ENCODE results near the gene RNF181. TPM values are rescaled to one million over a fixed set of nuclear protein-coding genes. Genes with fewer than 3 reads are reported as not detected.
A peak's percentile ranks its signal among the peaks of the same experiment; 100 is the strongest.
"Not testable (repeated sequence)": the region's sequence is repeated elsewhere in the genome, so short reads cannot be mapped to it uniquely, and the experiment has no call there.

RNF181 gene, protein sequence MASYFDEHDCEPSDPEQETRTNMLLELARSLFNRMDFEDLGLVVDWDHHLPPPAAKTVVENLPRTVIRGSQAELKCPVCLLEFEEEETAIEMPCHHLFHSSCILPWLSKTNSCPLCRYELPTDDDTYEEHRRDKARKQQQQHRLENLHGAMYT
- 100 to 1,000 TPM; 137 to 157 (median 139) TPM for polyA plus RNA-seq (ENCODE audit: insufficient read length in 4 of 4)

GRCh38 chr2:85595301-85596025 is at the start of gene RNF181:
Gene RNF181 (plus strand): TSS chr2:85595745. CDS start chr2:85595764, 19 bp downstream.
- DNase-seq (ENCODE audit: low read depth in 4 of 4, low spot score in 3 of 4): peak; percentile 89 to 96 (median 94)

- no peak for DNase-seq (ENCODE audit: low read depth in 4 of 4, low spot score in 3 of 4)
Observed at GRCh38 chr2:85545780-85546240, 49.7 kb upstream of the RNF181 start.

DNA sequence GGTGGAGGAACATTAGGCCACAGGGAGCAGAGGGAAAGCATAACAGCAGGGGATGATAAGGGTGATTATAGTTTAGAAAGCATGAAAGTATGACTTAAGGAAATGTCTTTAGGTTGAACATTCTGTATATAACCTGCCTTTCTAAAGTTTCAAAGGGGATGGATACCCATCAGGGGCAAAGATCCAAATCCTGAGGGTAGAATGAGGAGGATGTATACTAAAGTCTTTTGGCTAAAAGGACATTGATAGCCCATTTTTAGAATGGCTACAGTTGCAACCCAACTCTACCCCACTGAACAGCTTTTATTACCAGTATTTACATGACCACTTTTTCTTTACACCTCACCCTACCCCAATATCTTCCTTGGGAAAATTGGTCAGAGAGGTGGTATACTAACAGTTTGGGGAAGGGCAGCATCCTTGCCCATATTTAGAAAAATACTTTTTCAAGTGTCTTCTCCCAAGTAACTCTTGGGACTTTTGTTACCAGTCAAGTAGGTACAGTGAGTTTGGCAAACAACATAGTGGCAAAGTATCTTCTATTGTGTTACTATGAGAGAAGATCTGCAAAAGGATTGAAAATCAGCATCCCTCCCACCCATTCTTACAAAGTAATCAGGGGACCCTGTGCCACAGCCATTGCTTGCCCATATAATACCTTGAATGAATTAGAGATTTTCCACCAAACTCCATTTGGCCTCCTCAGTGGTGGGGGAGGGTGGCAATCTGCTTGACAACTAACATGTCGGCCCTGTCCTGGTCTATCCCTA is 48.3 kb upstream of the RNF181 start:
- DNase-seq (ENCODE audit: low read depth in 4 of 4, low spot score in 3 of 4): no peak

- no peak for DNase-seq (ENCODE audit: low read depth in 4 of 4, low spot score in 3 of 4)
Observed at GRCh38 chr2:85547859-85548607, 47.5 kb upstream of the RNF181 start.

DNA sequence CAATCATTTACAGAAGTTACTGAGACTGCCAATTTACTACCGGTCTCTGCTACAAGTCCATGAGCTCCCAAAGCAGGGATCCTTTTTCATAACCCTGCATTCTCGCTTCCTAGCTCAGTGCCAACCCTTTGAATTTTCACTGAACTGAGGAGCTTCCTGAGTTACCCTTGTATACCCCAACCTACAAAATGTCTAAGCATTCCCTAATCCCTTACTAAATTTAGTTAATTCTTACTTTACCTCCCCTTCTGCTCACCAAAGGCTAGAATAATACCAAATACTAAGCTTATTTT is 47.0 kb upstream of the RNF181 start:
- no peak for DNase-seq (ENCODE audit: low read depth in 4 of 4, low spot score in 3 of 4)

DNA sequence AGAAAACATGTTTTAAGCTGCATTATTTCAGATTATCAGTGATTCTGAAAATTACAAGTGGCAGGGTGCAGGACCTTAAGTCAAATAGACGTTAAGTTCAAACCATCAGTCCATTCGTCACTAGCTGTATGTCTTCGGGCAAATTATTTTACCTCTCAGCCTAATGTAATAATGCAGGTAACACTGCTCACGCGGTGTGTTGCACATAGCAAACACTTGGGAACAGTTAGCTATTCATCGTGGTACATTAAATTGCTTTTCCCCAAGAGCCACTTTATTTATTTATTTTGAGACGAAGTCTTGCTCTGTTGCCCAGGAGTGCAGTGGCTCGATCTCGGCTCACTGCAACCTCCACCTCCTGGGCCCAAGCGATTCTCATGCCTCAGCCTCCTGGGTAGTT is 46.5 kb upstream of the RNF181 start:
- DNase-seq (ENCODE audit: low read depth in 4 of 4, low spot score in 3 of 4): no peak

DNA sequence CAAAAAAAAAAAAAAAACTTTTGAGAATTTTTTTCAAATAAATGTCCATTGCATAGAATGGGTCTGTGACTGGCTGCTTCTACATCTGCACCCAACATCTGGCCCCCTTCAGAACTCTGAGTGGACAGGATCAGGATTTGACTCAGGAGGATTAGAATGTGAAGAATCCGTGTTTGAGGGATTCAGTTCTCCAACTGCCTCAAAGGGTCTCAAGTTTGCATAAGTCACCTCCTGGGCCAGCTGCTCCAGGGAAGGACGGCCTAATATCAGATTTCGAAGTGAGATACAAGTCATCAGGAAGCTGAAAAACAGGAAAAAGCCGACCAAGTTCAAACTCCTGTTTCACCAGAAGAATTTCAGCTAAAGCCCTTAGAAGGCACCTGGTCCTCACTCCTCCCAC is 45.7 kb upstream of the RNF181 start:
- DNase-seq (ENCODE audit: low read depth in 4 of 4, low spot score in 3 of 4): no peak

DNA sequence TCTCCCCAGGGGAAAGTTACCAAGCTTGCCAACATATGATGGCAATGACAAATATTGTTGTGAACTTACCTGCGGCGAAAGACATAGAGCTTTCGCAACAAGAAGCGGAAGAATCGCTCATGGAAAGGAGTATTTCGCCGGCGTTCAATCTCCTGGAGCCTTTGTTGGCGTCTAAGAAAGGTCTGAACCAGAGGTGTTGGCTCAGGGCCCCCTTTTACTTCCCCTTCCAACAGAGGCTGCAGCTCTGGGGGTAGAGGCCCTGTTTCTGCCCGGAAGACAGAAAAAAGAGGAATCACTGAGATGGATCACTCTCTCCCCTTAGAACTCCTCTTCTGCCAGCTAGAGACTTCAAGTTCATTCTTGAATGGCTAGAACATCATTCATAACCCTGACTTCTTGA is 45.1 kb upstream of the RNF181 start:
- DNase-seq (ENCODE audit: low read depth in 4 of 4, low spot score in 3 of 4): no peak

DNA sequence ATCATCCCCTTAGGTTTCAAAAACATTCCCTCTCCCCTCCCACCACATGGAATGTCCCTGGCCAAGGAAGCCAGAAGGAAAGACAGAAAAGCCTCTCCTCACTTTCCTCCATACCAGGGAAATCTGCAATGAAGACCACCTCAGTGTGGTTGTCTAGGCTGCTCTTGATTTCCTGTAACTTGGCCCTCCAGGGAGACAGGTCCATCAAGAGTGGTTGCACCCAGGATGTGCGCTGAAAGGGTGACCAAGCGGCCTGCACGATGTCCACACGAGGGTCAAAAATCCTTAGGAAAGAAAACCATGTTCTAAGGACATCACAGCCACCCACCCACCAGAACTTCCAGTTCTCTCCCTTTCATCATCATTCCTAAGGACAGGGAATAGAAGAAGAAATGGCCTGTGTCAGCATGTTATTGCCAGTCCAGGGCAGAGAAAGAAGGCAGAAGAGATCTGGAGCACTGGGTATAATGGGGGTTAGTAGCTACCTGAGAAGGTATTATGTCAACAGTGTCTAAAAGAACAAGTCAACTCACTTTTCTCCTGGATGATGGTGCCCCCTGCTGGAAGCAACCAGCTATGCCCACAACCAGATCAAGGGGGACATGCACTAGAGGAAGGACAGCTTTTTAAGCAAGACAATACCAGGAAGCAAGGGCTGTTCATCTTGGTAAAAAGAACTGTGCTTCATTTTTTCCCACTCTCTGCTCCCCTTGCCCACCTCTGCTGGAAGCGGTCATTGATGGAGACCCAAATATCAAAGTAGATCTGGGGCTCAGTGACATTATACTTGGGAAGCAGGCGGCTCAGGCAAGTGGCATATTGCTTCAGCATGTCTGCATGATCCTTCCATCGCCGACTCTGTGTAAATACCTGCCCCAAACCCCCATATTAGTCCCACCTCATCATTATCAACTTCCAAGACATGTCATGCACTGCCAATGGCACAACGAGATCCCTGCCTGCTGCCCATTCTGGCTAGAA is 43.6 kb upstream of the RNF181 start:
- peak; percentile 67 to 71 (median 70) for DNase-seq (ENCODE audit: low read depth in 4 of 4, low spot score in 3 of 4)

DNA sequence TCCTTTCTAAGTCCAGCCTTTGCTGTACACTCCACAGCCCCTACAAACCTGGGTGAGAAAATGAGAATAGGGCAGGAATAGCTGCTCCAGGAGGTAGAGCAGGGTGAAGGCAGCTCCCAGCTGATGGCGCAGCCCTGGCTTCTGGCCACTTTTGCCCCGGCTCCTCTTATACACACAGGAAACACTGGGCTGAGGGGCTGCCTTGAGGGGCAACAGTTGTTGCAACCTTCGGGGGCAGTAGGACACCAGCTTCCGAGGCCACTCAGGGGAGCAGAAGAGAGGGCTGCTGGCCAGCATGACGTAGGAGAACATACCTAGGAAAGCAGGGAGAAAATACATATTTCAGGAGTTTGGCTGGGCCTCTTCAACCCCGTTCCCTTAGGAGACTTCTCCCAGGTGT is 42.4 kb upstream of the RNF181 start:
- DNase-seq (ENCODE audit: low read depth in 4 of 4, low spot score in 3 of 4): no peak

- no peak for DNase-seq (ENCODE audit: low read depth in 4 of 4, low spot score in 3 of 4)
Observed at GRCh38 chr2:85554980-85555612, 40.4 kb upstream of the RNF181 start.

DNA sequence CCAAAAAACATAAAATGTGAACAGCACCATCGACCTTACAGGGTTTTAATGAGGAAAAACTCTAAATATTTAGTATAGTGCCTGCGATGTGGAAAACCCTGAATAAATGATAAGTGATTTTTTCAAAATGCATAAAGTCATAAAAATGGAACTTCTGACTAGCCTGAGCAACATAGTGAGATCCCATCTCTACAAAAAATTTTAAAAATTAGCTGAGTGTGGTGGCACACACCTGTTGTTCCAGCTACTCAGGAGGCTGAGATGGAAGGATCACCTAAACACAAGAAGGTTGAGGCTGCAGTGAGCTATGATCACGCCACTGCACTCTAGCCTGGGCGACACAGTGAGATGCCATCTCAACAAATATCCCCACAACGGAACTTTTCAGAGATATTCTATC is 38.4 kb upstream of the RNF181 start:
- DNase-seq (ENCODE audit: low read depth in 4 of 4, low spot score in 3 of 4): no peak

- no peak for DNase-seq (ENCODE audit: low read depth in 4 of 4, low spot score in 3 of 4)
Observed at GRCh38 chr2:85558160-85558559, 37.4 kb upstream of the RNF181 start.

- not testable (repeated sequence) for DNase-seq (ENCODE audit: low read depth in 4 of 4, low spot score in 3 of 4)
Observed at GRCh38 chr2:85560403-85560726, 35.2 kb upstream of the RNF181 start.

DNA sequence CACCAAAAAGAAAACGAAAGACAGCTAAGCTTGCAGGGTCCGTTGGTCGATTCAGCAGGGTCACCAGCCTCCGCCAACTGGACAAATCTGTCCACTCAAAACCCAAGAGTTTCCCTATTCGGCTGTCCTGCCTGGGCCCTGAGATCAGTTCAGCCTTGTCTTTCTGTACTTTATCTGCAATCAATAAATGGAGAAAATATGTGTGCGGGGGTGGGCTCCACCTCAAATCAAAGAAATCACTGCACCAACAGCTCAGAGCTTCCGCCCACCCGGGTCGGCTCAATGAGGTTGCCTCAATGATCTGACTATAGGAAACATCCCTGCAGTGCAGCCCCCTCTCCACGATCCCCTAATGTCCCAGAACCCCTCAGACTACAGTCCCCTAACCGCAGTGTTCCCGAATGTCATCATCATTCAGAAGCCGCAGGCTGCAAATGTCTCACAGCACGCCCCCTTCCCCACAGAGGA is 34.7 kb upstream of the RNF181 start:
- no peak for DNase-seq (ENCODE audit: low read depth in 4 of 4, low spot score in 3 of 4)

DNA sequence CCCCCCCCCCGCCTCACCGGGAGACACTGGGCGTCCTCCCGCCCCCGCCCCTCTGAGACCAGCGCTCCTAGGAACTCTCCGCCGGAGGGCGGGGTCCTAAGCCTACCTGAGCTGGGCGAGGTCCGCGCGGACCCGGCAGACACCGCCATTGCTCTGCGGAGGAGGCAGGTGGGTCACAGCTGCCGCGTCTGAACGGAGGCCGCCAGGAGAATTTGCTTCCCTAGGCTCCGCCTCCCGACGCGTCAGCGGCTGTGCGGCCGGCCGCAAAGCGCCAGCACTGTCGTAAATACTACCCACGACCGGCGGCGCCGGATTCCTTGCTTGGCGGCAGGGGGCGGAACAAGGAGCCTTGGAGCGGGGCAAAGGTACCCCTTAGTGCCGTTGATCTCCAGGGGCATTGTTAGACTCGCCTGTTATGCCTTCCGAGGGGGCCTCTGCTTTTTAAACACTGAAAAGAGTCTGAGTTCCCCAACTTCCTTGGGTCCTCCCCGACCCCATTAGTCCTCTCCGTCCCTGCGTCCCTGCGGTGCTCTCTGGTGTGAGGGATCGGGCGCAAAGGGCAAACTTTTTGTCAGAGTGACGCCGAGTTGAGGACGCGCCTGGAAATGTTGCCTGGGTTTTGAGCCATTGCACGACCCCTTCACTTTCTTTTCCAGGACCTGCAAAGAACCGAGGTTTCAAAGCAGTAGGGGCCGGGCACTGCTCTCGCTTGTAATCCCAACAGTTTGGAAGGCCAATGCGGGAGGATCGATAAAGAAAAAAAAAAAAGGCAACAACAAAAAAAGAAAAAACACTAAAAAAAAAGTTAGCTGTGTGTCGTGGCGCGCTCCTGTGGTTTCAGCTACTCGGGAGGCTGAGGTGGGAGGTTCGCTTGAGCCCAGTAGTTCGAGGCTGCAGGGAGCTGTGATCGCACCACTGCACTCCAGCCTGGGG is 34.0 kb upstream of the RNF181 start, which contains the start of gene GGCX:
TSS of gene GGCX (minus strand) at position 214 of the 933 bp plus-strand sequence. CDS start at position 149, 65 bp downstream.
- peak; percentile 88 to 93 (median 91) for DNase-seq (ENCODE audit: low read depth in 4 of 4, low spot score in 3 of 4)

DNA sequence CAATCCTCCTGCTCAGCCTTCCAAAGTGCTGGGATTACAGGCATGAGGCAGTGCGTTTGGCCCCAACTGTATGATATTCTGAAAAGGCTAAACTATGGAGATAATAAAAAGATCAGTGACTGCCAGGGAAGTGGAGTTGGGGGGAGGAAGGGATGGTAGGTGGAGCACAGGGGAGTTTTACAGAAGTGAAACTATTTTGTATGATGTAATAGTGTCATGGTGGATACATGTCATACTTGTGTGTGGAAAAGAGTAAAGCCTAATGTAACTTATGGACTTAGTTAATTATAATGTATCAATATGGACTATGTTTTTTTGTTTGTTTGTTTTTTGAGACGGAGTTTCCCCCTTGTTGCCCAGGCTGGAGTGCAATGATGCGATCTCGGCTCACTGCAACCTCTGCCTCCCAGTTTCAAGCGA is 31.4 kb upstream of the RNF181 start:
- no peak for DNase-seq (ENCODE audit: low read depth in 4 of 4, low spot score in 3 of 4)

DNA sequence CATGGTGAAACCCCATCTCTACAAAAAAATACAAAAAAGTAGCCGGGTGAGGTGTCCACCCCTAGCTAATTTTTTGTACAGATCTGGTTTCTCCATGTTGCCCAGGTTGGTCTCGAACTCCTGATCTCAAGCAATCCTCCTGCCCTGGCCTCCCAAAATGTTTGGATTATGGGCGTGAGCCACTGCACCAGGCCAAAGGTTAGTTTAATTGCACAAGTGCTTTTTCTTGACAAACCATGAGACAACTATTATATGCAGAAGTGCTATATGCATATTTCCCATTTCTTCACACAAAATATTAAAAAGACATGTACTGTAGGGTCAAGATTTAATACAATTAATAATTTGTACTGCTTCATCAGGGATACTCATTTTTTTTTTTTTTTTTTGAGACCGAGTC is 29.3 kb upstream of the RNF181 start:
- DNase-seq (ENCODE audit: low read depth in 4 of 4, low spot score in 3 of 4): no peak

Measured in right renal pelvis (tissue), 4 donors.